ENCODE data around the gene KRTAP5-5.
"Not testable (repeated sequence)": the region's sequence is repeated elsewhere in the genome, so short reads cannot be mapped to it uniquely, and the experiment has no call there.

The KRTAP5-5 gene

DNA sequence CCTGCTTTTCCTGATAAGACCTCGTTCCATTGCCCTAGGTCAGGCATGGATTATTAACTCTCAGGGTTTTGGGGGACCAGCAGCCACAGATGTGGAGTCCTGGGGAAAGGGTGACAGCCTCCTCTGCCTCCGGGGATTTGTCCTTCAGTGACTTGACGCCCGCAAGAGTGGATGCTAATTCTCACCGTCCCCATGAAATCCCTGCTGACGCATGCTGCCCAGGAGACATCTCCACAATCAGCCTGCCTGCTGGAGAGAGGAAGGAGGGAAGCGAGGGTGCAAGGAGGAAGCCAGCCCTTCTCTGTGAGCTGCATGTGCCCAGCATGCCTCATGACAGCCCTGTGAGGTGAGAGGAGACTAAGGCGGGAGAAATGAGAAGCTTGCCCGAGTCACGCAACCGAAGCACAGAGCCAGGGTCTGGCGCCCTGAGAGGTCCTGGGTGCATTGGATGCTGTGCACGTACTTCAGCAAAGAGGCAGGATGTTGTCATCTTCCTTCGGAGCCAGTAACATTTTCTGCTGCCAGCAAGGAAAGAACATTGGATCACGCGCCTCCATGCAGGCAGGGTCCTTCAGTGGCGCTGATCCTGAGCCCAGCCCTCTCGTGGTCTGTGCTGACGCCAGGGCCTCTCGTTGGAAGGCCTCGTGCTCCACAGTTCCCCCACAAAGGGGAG lies 40.1 kb downstream of the KRTAP5-5 start:
- ATAC-seq: no peak
- TF ChIP-seq BACH2 (CRISPR knock-in tag; IDR thresholded peaks at IDR 0.05; ENCODE audit: borderline replicate concordance): no peak
- TF ChIP-seq ESRRG (CRISPR knock-in tag; IDR thresholded peaks at IDR 0.05): no peak
- no peak for TF ChIP-seq CSDC2 (CRISPR knock-in tag; IDR thresholded peaks at IDR 0.05)
- TF ChIP-seq, protein P1, sequence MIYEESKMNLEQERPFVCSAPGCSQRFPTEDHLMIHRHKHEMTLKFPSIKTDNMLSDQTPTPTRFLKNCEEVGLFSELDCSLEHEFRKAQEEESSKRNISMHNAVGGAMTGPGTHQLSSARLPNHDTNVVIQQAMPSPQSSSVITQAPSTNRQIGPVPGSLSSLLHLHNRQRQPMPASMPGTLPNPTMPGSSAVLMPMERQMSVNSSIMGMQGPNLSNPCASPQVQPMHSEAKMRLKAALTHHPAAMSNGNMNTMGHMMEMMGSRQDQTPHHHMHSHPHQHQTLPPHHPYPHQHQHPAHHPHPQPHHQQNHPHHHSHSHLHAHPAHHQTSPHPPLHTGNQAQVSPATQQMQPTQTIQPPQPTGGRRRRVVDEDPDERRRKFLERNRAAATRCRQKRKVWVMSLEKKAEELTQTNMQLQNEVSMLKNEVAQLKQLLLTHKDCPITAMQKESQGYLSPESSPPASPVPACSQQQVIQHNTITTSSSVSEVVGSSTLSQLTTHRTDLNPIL (CRISPR knock-in tag; IDR thresholded peaks at IDR 0.05; ENCODE audit: low read depth): no peak
- TF ChIP-seq, protein P2, sequence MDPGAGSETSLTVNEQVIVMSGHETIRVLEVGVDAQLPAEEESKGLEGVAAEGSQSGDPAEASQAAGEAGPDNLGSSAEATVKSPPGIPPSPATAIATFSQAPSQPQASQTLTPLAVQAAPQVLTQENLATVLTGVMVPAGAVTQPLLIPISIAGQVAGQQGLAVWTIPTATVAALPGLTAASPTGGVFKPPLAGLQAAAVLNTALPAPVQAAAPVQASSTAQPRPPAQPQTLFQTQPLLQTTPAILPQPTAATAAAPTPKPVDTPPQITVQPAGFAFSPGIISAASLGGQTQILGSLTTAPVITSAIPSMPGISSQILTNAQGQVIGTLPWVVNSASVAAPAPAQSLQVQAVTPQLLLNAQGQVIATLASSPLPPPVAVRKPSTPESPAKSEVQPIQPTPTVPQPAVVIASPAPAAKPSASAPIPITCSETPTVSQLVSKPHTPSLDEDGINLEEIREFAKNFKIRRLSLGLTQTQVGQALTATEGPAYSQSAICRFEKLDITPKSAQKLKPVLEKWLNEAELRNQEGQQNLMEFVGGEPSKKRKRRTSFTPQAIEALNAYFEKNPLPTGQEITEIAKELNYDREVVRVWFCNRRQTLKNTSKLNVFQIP (CRISPR knock-in tag; IDR thresholded peaks at IDR 0.05; ENCODE audit: borderline replicate concordance, low read depth): no peak
- TF ChIP-seq ZFP30 (CRISPR knock-in tag; IDR thresholded peaks at IDR 0.05): no peak
- TF ChIP-seq TOX (CRISPR knock-in tag; IDR thresholded peaks at IDR 0.05; ENCODE audit: borderline replicate concordance): no peak
- no peak for TF ChIP-seq ZNF565 (CRISPR knock-in tag; conservative IDR thresholded peaks at IDR 0.05; ENCODE audit: low read depth)
- no peak for TF ChIP-seq ISL1 (CRISPR knock-in tag; IDR thresholded peaks at IDR 0.05)
- no peak for TF ChIP-seq TCF4 (CRISPR knock-in tag; IDR thresholded peaks at IDR 0.05; ENCODE audit: borderline replicate concordance)
- TF ChIP-seq SNAI2 (CRISPR knock-in tag; IDR thresholded peaks at IDR 0.05): no peak

DNA sequence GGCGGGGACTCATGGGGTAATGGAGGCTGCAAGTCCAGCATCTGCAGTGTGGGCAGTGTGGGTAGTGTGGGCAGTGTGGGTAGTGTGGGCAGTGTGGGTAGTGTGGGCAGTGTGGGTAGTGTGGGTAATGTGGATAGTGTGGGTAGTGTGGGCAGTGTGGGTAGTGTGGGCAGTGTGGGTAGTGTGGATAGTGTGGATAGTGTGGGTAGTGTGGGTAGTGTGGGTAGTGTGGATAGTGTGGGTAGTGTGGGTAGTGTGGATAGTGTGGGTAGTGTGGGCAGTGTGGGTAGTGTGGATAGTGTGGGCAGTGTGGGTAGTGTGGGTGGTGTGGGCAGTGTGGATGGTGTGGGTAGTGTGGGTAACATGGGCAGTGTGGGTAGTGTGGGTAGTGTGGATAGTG lies 40.9 kb downstream of the KRTAP5-5 start:
- ATAC-seq: not testable (repeated sequence)

DNA sequence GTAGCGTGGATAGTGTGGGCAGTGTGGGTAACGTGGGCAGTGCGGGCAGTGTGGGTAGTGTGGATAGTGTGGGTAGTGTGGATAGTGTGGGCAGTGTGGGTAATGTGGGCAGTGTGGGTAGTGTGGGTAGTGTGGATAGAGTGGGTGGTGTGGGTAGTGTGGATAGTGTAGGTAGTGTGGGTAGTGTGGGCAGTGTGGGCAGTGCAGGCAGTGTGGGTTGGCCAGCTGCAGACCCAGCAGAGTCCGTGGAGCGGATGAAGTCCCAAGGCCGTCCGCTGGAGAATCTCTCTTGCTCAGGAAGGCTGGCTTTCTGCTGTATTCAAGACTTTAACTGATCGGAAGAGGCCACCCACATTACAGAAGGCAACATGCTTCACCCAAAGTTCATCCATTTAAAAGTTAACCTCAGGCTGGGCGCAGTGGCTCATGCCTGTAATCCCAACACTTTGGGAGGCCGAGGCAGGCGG lies 41.4 kb downstream of the KRTAP5-5 start:
- TF ChIP-seq ZNF565 (CRISPR knock-in tag; conservative IDR thresholded peaks at IDR 0.05; ENCODE audit: low read depth) (no peak), ESRRG (CRISPR knock-in tag; IDR thresholded peaks at IDR 0.05) (no peak), TCF4 (CRISPR knock-in tag; IDR thresholded peaks at IDR 0.05; ENCODE audit: borderline replicate concordance) (no peak), SNAI2 (CRISPR knock-in tag; IDR thresholded peaks at IDR 0.05) (no peak), ZNF70 (CRISPR knock-in tag; IDR thresholded peaks at IDR 0.05) (no peak), GLIS3 (CRISPR knock-in tag; IDR thresholded peaks at IDR 0.05) (no peak), RARB (CRISPR knock-in tag; IDR thresholded peaks at IDR 0.05) (no peak), ISL1 (CRISPR knock-in tag; IDR thresholded peaks at IDR 0.05) (no peak), ZNF8 (CRISPR knock-in tag; IDR thresholded peaks at IDR 0.05) (no peak), ZC3H10 (CRISPR knock-in tag; IDR thresholded peaks at IDR 0.05) (no peak)
- TF ChIP-seq, protein P2 (CRISPR knock-in tag; IDR thresholded peaks at IDR 0.05; ENCODE audit: borderline replicate concordance, low read depth): no peak
- TF ChIP-seq, protein P1 (CRISPR knock-in tag; IDR thresholded peaks at IDR 0.05; ENCODE audit: low read depth): no peak
- ATAC-seq: no peak

DNA sequence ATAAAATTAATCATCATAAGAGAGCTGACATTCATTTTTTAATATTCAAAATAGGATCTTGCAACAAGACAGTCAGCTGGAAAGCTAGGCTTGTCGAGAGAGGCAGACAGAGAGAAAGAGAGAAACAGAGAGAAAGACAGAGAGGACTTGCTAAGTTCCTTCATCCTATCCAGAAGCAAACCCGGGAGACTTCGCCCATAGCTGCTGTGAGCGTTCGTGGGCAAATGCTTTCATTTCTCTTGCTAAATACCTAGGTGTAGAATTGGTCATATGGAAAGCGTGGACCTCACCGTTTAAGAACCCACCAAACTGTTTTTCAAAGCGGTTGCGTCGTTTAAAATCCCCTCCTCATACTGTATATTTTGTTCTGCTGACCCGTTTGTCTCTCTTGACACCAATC lies 42.1 kb downstream of the KRTAP5-5 start:
- no peak for ATAC-seq
- TF ChIP-seq ZNF565 (CRISPR knock-in tag; conservative IDR thresholded peaks at IDR 0.05; ENCODE audit: low read depth) (no peak), GLIS3 (CRISPR knock-in tag; IDR thresholded peaks at IDR 0.05) (no peak), ZC3H10 (CRISPR knock-in tag; IDR thresholded peaks at IDR 0.05) (no peak), TCF4 (CRISPR knock-in tag; IDR thresholded peaks at IDR 0.05; ENCODE audit: borderline replicate concordance) (no peak), ESRRG (CRISPR knock-in tag; IDR thresholded peaks at IDR 0.05) (no peak), SNAI2 (CRISPR knock-in tag; IDR thresholded peaks at IDR 0.05) (no peak), TOX (CRISPR knock-in tag; IDR thresholded peaks at IDR 0.05; ENCODE audit: borderline replicate concordance) (no peak), OSR1 (CRISPR knock-in tag; IDR thresholded peaks at IDR 0.05) (no peak), BACH2 (CRISPR knock-in tag; IDR thresholded peaks at IDR 0.05; ENCODE audit: borderline replicate concordance) (no peak), ZNF70 (CRISPR knock-in tag; IDR thresholded peaks at IDR 0.05) (no peak), ZNF8 (CRISPR knock-in tag; IDR thresholded peaks at IDR 0.05) (no peak)
- TF ChIP-seq, protein P3, sequence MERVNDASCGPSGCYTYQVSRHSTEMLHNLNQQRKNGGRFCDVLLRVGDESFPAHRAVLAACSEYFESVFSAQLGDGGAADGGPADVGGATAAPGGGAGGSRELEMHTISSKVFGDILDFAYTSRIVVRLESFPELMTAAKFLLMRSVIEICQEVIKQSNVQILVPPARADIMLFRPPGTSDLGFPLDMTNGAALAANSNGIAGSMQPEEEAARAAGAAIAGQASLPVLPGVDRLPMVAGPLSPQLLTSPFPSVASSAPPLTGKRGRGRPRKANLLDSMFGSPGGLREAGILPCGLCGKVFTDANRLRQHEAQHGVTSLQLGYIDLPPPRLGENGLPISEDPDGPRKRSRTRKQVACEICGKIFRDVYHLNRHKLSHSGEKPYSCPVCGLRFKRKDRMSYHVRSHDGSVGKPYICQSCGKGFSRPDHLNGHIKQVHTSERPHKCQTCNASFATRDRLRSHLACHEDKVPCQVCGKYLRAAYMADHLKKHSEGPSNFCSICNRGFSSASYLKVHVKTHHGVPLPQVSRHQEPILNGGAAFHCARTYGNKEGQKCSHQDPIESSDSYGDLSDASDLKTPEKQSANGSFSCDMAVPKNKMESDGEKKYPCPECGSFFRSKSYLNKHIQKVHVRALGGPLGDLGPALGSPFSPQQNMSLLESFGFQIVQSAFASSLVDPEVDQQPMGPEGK (CRISPR knock-in tag; IDR thresholded peaks at IDR 0.05; ENCODE audit: borderline replicate concordance): no peak

Data from SK-N-SH treated with all-trans-retinoic acid at 6 μM for 48 hours (cell line).